A549 (cell line): ENCODE measurements around the gene CCR5. TPM values are rescaled to one million over a fixed set of nuclear protein-coding genes. Genes with fewer than 3 reads are reported as not detected.
"Not testable (repeated sequence)": the region's sequence is repeated elsewhere in the genome, so short reads cannot be mapped to it uniquely, and the experiment has no call there.

Source experiments
- ATAC-seq, 2 experiments: fragments of 200-7000 bp in 1 of 2; fragments of >200 bp in 1 of 2; cut with Nextera tagmentation in 1 of 2; cut with Tn5 transposase in 1 of 2; 3 replicates each; pipeline versions ENCODE4 v1.8.0 to v1.9.1; 2018 to 2020; ENCODE audit warnings: mild to moderate bottlenecking in 1 of 2, moderate library complexity in 1 of 2
- CTCF ChIA-PET: fragments of 300-600 bp; sonication (Branson Sonifier 250); formaldehyde crosslinking; extraction: SDS; loops from one replicate; lab custom pipeline; 2021; ENCODE audit warnings: antibody characterized with exemption, inconsistent platforms; lab: Yijun Ruan, JAX
- POLR2A ChIA-PET: fragments of 350-600 bp; formaldehyde crosslinking; extraction: SDS; loops from one replicate; lab custom pipeline; 2021; ENCODE audit warnings: antibody characterized with exemption, inconsistent platforms; lab: Yijun Ruan, JAX
- DNase-seq, 2 experiments: peaks; one replicate each; pipeline versions ENCODE4 v3.0.0 to v3.0.0-alpha.2; 2011 to 2016; ENCODE audit warnings: low read depth in 1 of 2, low spot score in 1 of 2
- FAIRE-seq: peaks from 2 replicates; lab custom pipeline; 2011; peaks lifted over from hg19 to GRCh38; lab: Jason Lieb, UNC
- H3K27ac ChIP-seq, 2 experiments: fragments of >200 bp; sonication (Bioruptor Twin); formaldehyde crosslinking; 3 replicates each; pipeline ENCODE4 v1.5.1; 2016 to 2017
- H3K4me1 ChIP-seq: fragments of >200 bp; sonication (Bioruptor Twin); formaldehyde crosslinking; 3 replicates; pipeline ENCODE4 v1.6.1; 2016
- H3K4me2 ChIP-seq: fragments of >200 bp; sonication (Bioruptor Twin); formaldehyde crosslinking; 3 replicates; pipeline ENCODE4 v1.6.1; 2016
- H3K4me3 ChIP-seq: fragments of >200 bp; sonication (Bioruptor Twin); formaldehyde crosslinking; 3 replicates; pipeline ENCODE4 v1.5.1; 2016
- H3K9me3 ChIP-seq: fragments of >200 bp; sonication (Bioruptor Twin); formaldehyde crosslinking; 3 replicates; pipeline ENCODE4 v1.6.1; 2016
- CBX2 ChIP-seq: fragments of 200-600 bp; sonication (generic); IDR thresholded peaks from 2 replicates; pipeline ENCODE4 v1.6.1; 2016; ENCODE audit warnings: low read depth, mild to moderate bottlenecking, borderline replicate concordance
- CBX8 ChIP-seq: fragments of 200-600 bp; sonication (generic); IDR thresholded peaks from 2 replicates; pipeline ENCODE4 v1.6.1; 2016
- FOXS1 ChIP-seq: fragments of 250-450 bp; sonication (Bioruptor Pico); IDR thresholded peaks from 2 replicates; pipeline ENCODE4 v1.5.0; 2020; ENCODE audit warnings: mild to moderate bottlenecking, moderate library complexity
- GATA3 ChIP-seq: IDR thresholded peaks from 2 replicates; pipeline ENCODE4 v1.6.1; 2012; ENCODE audit warnings: borderline replicate concordance
- HDAC2 ChIP-seq: fragments of 200-600 bp; sonication (generic); IDR thresholded peaks from 2 replicates; pipeline ENCODE4 v1.6.1; 2016
- HOXA7 ChIP-seq: fragments of 250-450 bp; sonication (Bioruptor Pico); IDR thresholded peaks from 2 replicates; pipeline ENCODE4 v1.5.0; 2020; ENCODE audit warnings: mild to moderate bottlenecking, moderate library complexity
- HOXB5 ChIP-seq: fragments of 250-450 bp; sonication (Bioruptor Pico); IDR thresholded peaks from 2 replicates; pipeline ENCODE4 v1.5.0; 2020; ENCODE audit warnings: mild to moderate bottlenecking, moderate library complexity
- JUNB ChIP-seq: fragments of >200 bp; sonication (Bioruptor Twin); formaldehyde crosslinking; IDR thresholded peaks from 2 replicates; pipeline ENCODE4 v1.6.1; 2016
- KDM5A ChIP-seq: fragments of 200-600 bp; sonication (generic); IDR thresholded peaks from 2 replicates; pipeline ENCODE4 v1.6.1; 2016; ENCODE audit warnings: antibody characterized with exemption, mild to moderate bottlenecking
- NR3C1 ChIP-seq: fragments of >200 bp; sonication (Bioruptor Twin); formaldehyde crosslinking; IDR thresholded peaks from 3 replicates; pipeline ENCODE4 v1.6.1; 2017
- RCOR1 ChIP-seq: fragments of 150-350 bp; IDR thresholded peaks from 2 replicates; pipeline ENCODE4 v1.6.1; 2014; ENCODE audit warnings: antibody characterized with exemption, low read length, low read depth
- REST ChIP-seq: fragments of 200-600 bp; sonication (generic); IDR thresholded peaks from 2 replicates; pipeline ENCODE4 v1.6.1; 2016; ENCODE audit warnings: antibody characterized with exemption, mild to moderate bottlenecking, moderate library complexity
- RNF2 ChIP-seq: fragments of 200-600 bp; sonication (generic); IDR thresholded peaks from 2 replicates; pipeline ENCODE4 v1.6.1; 2016; ENCODE audit warnings: low read depth, mild to moderate bottlenecking, antibody characterized with exemption, moderate library complexity, borderline replicate concordance
- SMC3 ChIP-seq: fragments of >200 bp; sonication (Bioruptor Twin); formaldehyde crosslinking; IDR thresholded peaks from 3 replicates; pipeline ENCODE4 v1.6.1; 2018; ENCODE audit warnings: inconsistent platforms
- TFCP2L1 ChIP-seq: fragments of 250-450 bp; sonication (Bioruptor Pico); IDR thresholded peaks from 2 replicates; pipeline ENCODE4 v1.5.0; 2021; ENCODE audit warnings: mild to moderate bottlenecking
- TP53 ChIP-seq: fragments of 250-450 bp; sonication (Bioruptor Pico); IDR thresholded peaks from 2 replicates; pipeline ENCODE4 v1.5.0; 2021; ENCODE audit warnings: mild to moderate bottlenecking, moderate library complexity
- USF2 ChIP-seq: fragments of 450-650 bp; IDR thresholded peaks from 2 replicates; pipeline ENCODE4 v1.6.1; 2014; ENCODE audit warnings: antibody characterized with exemption
- WGBS: methylation state at CpG from one replicate; pipeline ENCODE4 v1.1.6; 2017; ENCODE audit errors: missing lambda C conversion rate; 5-methylcytosine and 5-hydroxymethylcytosine counted together
- polyA plus RNA-seq, 4 experiments: library from polyadenylated mRNA; depleted of rRNA in 3 of 4; stranded (reverse); fragments of >200 nt; fragmentation: RNase III in 1 of 4; extraction: RNeasy Plus Mini Kit Qiagen cat#74134 plus additional on column Dnase treatment in 1 of 4; gene quantifications; 2 replicates in 3 of 4; 3 replicates in 1 of 4; pipeline ENCODE4 v1.2.3, GENCODE V29; 2011 to 2017

The CCR5 gene
- polyA plus RNA-seq, 2 of the 4 experiments (the other 2 are of a cell fraction), result not detected

- H3K4me1 ChIP-seq, result no peaks in the 10 kb centered on the region
- ChIA-PET CTCF (no interaction called here), POLR2A (no interaction called here)
- H3K4me3 ChIP-seq, result no peak overlapping the region
- H3K4me2 ChIP-seq, result no peak overlapping the region
- no peak overlapping the region for H3K27ac ChIP-seq
- no peak for DNase-seq
- H3K9me3 ChIP-seq, result no peaks in the 10 kb centered on the region
- ATAC-seq, result no peak
- FAIRE-seq, result no peak
- WGBS, result 0% methylated on average over 2 of the region's 2 CpGs
- no peak for TF ChIP-seq USF2
- TF ChIP-seq GATA3, result no peak
- no peak for TF ChIP-seq SMC3
- TF ChIP-seq JUNB, result no peak
- TF ChIP-seq CBX2, result no peak
These were observed 46.7 kb upstream of the CCR5 start for GRCh38 chr3:46324036-46324435.

DNA sequence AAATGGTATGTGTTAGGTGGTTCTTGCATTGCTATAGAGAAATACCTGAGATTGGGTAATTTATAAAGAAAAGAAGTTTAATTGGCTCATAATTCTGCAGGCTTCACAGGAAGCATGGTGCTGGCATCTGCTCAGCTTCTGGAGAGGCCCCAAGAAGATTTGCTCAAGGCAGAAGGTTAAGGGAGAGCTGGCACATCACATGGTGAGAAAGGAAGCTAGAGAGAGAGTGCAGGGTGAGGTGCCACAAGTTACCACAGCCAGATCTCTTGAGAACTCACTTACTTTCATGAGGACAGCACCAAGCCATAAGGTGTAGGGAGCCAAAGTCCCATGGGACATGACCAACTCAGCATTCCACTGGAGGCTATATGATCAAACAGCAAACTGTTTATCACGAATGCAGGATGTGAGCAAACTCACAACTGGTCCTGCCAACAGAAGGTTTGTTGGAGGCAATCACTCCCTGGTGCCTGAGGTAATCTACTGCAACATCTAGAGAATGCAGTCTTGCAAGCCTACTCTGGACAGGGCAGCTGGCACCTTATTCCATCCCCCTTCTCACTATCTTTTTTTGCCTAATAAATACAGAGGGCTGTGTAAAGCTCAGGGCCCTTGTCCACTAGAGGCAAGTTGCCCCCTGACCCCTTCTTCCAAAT is 45.0 kb upstream of the CCR5 start:
- H3K4me3 ChIP-seq, result no peak overlapping the region
- no peaks in the 10 kb centered on the region for H3K9me3 ChIP-seq
- POLR2A ChIA-PET, result no interaction called here
- 0% methylated on average over 1 of the region's 1 CpG for WGBS
- CTCF ChIA-PET, result no interaction called here
- H3K27ac ChIP-seq, result no peak overlapping the region
- ATAC-seq, result no peak
- DNase-seq, result no peak
- TF ChIP-seq HDAC2 (no peak), CBX8 (no peak), USF2 (no peak), FOXS1 (no peak), REST (no peak), TFCP2L1 (CRISPR knock-in tag) (no peak), HOXA7 (no peak), RNF2 (no peak), NR3C1 (no peak), TP53 (no peak), RCOR1 (no peak), HOXB5 (CRISPR knock-in tag) (no peak), KDM5A (no peak)
- H3K4me2 ChIP-seq, result no peak overlapping the region
- FAIRE-seq, result no peak
- H3K4me1 ChIP-seq, result no peaks in the 10 kb centered on the region

- 41% methylated on average over 3 of the region's 3 CpGs for WGBS
- CTCF ChIA-PET, H3K4me1 ChIP-seq, H3K9me3 ChIP-seq, FAIRE-seq, H3K4me2 ChIP-seq, H3K27ac ChIP-seq, ATAC-seq, DNase-seq, H3K4me3 ChIP-seq, POLR2A ChIA-PET: not testable (repeated sequence)
These were observed 40.1 kb upstream of the CCR5 start for GRCh38 chr3:46330676-46331075.
